HT1080 (cell line): ENCODE results near the gene PLXDC2. TPM values are rescaled to one million over a fixed set of nuclear protein-coding genes. Genes with fewer than 3 reads are reported as not detected.
"Not testable (repeated sequence)": the region's sequence is repeated elsewhere in the genome, so short reads cannot be mapped to it uniquely, and the experiment has no call there.

Source experiments
- DNase-seq: peaks from one replicate; pipeline ENCODE4 v3.0.0-alpha.2; 2015; ENCODE audit warnings: low read depth
- polyA plus RNA-seq, 2 experiments: library from polyadenylated mRNA; depleted of rRNA; stranded (reverse); fragments of >200 nt; gene quantifications; 2 replicates each; pipeline ENCODE4 v1.2.3, GENCODE V29; 2015
- total RNA-seq: library from RNA; depleted of rRNA; stranded (reverse); fragments of >200 nt; shearing (Covaris generic); gene quantifications from 2 replicates; pipeline ENCODE4 v1.2.3, GENCODE V29; 2014; rRNA removed

PLXDC2 gene
- total RNA-seq = 0.27 and 0.48 TPM in 2 replicates
- 1.2 and 1.4 TPM in 2 replicates for polyA plus RNA-seq (2015; cell fraction: cytosol; rRNA removed)
- polyA plus RNA-seq (2015; cell fraction: nucleus; rRNA removed) = 3.6 and 4.6 TPM in 2 replicates

DNA sequence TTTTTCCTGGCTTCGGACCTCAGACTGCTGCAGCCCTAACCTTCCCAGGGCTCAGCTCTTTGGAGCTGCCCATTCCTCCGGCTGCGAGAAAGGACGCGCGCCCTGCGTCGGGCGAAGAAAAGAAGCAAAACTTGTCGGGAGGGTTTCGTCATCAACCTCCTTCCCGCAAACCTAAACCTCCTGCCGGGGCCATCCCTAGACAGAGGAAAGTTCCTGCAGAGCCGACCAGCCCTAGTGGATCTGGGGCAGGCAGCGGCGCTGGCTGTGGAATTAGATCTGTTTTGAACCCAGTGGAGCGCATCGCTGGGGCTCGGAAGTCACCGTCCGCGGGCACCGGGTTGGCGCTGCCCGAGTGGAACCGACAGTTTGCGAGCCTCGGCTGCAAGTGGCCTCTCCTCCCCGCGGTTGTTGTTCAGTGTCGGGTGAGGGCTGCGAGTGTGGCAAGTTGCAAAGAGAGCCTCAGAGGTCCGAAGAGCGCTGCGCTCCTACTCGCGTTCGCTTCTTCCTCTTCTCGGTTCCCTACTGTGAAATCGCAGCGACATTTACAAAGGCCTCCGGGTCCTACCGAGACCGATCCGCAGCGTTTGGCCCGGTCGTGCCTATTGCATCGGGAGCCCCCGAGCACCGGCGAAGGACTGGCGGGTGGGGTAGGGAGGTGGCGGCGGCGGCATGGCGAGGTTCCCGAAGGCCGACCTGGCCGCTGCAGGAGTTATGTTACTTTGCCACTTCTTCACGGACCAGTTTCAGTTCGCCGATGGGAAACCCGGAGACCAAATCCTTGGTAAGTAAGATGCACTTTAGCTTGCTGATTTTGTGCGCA, at the start of gene PLXDC2:
Gene PLXDC2 (plus strand): TSS at position 22 of the 820 bp plus-strand sequence.
- DNase-seq = peak; percentile 6

GRCh38 chr10:19767876-19768275, 48.4 kb upstream of the PLXDC2 start:
- peak; percentile 52 for DNase-seq

GRCh38 chr10:19769826-19770225, 46.4 kb upstream of the PLXDC2 start:
- DNase-seq = not testable (repeated sequence)

- no peak for DNase-seq
Observed at GRCh38 chr10:19772972-19773371, 43.3 kb upstream of the PLXDC2 start.

GRCh38 chr10:19775296-19775695, 40.9 kb upstream of the PLXDC2 start:
- no peak for DNase-seq

- DNase-seq = no peak
Observed at GRCh38 chr10:19777806-19778205, 38.4 kb upstream of the PLXDC2 start.

GRCh38 chr10:19778996-19779395, 37.2 kb upstream of the PLXDC2 start:
- DNase-seq = no peak

DNA sequence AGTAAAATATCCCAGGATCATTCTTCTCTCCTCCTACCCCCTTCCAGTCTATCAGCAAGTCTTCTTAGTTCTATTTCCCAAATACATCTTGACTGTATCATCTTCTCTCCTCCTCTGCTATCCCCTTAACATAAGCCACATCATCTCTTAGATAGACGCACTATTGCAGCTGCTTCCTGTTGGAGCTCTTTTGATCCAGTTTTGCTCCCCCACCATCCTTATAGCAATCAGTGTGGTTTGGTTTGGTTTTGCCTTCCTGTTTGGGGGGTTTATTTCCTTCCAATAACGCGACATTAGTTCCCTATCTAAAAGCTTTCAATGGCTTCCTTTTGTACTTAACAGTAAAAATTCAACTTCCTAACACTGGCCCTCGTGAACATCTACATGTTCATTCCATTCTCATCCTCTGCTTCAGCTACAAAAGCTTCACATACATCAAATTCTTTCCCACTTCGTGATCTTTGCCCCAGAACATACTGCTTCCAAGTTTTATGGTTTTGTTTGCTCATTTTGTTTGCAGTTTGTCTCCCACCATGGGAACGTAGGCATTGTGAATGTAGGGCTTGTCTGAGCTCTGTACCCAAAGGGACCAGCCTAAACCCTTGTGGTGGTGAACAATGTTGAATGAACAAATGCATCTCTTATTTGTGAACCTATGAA, 33.7 kb upstream of the PLXDC2 start:
- DNase-seq = no peak

- no peak for DNase-seq
Observed at GRCh38 chr10:19783721-19784120, 32.5 kb upstream of the PLXDC2 start.

- peak; percentile 1 for DNase-seq
Observed at GRCh38 chr10:19785366-19785765, 30.9 kb upstream of the PLXDC2 start.

GRCh38 chr10:19788075-19788686, 28.1 kb upstream of the PLXDC2 start:
- DNase-seq = peak; percentile 33

DNA sequence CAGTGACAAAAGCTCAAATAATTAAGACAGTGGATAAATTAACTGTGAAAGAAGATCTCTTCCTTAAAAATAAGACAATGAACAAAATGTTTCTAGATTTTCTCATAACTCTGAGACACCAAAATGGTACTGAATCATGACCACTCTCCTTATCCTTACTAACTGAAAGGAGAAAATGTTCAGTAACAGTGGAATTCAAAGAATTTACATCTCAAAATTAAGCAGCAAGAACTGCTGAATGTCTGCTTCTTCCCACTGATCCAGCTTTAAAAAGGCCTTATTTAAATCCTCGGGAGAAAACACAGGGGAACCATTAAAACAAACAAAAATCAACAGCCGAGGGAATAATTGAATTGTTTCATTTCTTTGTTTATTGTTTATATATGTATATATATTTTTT, 27.3 kb upstream of the PLXDC2 start:
- no peak for DNase-seq

- DNase-seq = no peak
Observed at GRCh38 chr10:19789607-19790006, 26.6 kb upstream of the PLXDC2 start.

GRCh38 chr10:19791032-19791431, 25.2 kb upstream of the PLXDC2 start:
- peak; percentile 50 for DNase-seq

DNA sequence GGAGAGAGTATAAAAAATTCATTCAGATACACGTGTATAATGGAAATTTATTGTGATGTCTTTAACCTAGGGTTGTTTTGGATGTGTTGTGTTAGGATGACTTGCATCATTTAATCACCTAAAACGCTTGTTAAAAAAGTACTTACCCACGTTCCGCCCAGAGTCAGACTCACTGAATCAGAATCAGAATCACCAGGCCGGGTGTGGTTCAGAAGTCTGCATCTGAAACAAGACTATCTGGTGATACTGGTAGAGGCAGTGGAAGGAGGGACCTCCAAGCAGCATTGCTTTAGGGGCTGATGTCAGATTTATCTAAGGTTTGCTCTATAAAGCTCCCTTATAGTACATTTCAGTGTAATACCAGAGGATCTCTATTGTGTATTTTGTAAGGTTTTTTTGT, 20.5 kb upstream of the PLXDC2 start:
- DNase-seq = no peak

GRCh38 chr10:19800161-19800560, 16.1 kb upstream of the PLXDC2 start:
- no peak for DNase-seq

- no peak for DNase-seq
Observed at GRCh38 chr10:19801369-19801768, 14.9 kb upstream of the PLXDC2 start.

- no peak for DNase-seq
Observed at GRCh38 chr10:19803676-19804075, 12.6 kb upstream of the PLXDC2 start.

DNA sequence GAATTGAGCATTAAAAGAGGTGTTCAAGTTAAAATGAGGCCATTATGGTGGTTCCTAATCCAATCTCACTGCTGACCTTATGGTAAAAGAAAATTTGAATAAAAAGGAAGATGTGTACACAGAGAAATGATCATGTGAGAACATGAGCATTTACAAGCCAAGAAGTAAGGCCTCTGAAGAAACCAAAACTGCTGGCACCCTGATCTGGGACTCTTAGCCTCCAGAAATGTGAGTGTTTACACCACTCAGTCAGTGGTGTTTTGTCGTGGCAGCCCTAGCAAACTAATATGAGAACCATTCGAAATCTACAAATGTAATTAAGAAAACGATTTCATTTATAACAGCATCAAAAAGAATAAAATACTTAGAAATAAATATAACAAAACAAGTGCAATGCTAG, 6.8 kb upstream of the PLXDC2 start:
- no peak for DNase-seq

DNA sequence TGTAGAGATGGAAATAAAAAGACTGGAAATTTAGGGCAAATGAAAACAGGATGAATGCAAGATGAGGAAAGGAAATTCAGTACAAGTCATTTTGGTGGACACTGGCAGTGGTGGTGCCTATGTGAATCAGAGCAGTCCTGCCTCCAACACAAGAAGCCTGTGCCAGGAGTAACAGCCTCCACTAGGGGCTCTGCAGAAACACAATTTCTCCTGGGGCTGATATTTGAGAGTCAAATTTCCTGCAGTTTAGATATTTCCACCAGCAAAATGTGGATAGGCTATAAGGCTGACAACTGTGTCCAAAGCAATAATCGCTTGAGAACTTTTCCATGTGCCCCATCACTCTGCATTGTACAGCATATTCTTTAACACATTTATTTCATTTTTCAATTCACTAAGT, 4.7 kb upstream of the PLXDC2 start:
- peak; percentile 15 for DNase-seq

DNA sequence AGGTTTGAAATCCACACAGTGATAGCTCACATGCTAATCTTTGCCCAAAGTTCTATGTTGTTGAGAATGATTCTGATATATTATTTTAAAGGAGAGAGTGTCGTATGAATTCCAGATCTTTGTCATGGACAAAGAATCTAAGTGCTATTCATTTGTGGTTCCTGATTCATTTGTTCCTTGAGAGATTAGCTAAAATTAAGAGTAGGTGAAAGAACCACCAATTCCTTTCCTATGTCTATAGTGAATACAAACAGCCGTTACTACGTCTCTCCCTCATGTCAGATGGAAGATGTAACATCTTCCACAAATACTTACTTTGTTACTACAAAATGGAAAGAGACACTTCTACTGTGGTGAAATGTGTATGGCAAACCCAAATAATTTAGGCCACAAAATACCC, 3.3 kb upstream of the PLXDC2 start:
- no peak for DNase-seq

DNA sequence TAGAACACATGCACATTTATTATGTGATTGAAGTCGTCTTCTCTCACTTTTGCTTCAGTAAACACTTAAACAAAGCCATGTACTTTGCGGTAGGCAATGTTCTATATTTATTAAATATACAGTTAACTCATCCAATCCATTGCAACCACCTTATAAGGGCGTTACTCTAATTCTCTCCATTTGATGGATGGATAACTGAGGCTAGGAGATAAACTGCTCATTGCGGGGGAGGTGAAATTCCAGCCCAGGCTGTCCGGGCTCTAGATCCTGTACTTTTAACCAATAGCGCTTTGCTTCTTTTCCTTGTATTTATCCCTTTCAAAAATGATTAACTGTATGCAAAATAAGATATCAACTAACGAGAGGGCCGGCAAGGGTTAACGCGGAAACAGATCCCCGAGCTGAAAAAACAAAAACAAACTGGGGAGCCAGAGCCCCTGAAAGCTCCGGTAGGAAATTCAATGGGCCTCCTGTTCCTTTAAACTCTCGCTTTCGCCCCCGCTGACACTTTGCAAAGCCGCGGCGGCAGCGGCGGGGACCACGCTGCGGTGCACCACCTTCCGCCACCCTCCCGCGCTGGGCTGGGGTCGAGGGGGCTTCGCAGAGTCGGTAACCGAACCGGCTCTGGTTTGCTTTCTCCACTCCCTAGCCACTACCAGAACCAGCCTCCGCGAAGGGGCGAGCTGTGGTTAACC, 1.0 kb upstream of the PLXDC2 start:
- no peak for DNase-seq
